Liver (tissue), 9 donors: ENCODE data around the gene ZNF768. TPM values are rescaled to one million over a fixed set of nuclear protein-coding genes. Genes with fewer than 3 reads are reported as not detected.
"Not testable (repeated sequence)": the region's sequence is repeated elsewhere in the genome, so short reads cannot be mapped to it uniquely, and the experiment has no call there.

Source experiments
- DNase-seq: peaks from one replicate; pipeline ENCODE4 v3.0.0-alpha.2; 2017; ENCODE audit warnings: low spot score
- H3K27ac ChIP-seq, 2 donors: one replicate each; pipeline ENCODE4 v1.7.0; 2013; ENCODE audit warnings: inconsistent platforms in 2 of 2, low read length in 2 of 2, control low read depth in 1 of 2, low read depth in 1 of 2, mild to moderate bottlenecking in 1 of 2
- H3K27me3 ChIP-seq, 4 donors: one replicate each; pipeline versions ENCODE4 v1.6.1 to v1.7.0; 2013; ENCODE audit warnings: low read length in 3 of 4, inconsistent platforms in 1 of 4, mild to moderate bottlenecking in 1 of 4, moderate library complexity in 1 of 4; ENCODE audit not compliant: control insufficient read depth in 4 of 4, insufficient read depth in 4 of 4
- H3K36me3 ChIP-seq, 4 donors: one replicate each; pipeline versions ENCODE4 v1.6.1 to v1.7.0; 2013; ENCODE audit warnings: low read length in 3 of 4, mild to moderate bottlenecking in 3 of 4, low read depth in 1 of 4, moderate library complexity in 1 of 4; ENCODE audit not compliant: control insufficient read depth in 4 of 4, insufficient read depth in 3 of 4
- H3K4me1 ChIP-seq, 4 donors: one replicate each; pipeline versions ENCODE4 v1.6.1 to v1.7.0; 2013; ENCODE audit warnings: low read length in 3 of 4, mild to moderate bottlenecking in 3 of 4, moderate library complexity in 1 of 4; ENCODE audit not compliant: control insufficient read depth in 4 of 4, insufficient read depth in 4 of 4
- H3K4me3 ChIP-seq, 3 donors: one replicate each; pipeline versions ENCODE4 v1.6.1 to v1.7.0; 2013; ENCODE audit warnings: low read length in 3 of 3, control low read depth in 1 of 3, low read depth in 1 of 3, mild to moderate bottlenecking in 1 of 3
- H3K9ac ChIP-seq, 2 donors: one replicate each; pipeline ENCODE4 v1.7.0; 2013; ENCODE audit warnings: low read length in 2 of 2, mild to moderate bottlenecking in 2 of 2, moderate library complexity in 2 of 2, control low read depth in 1 of 2, low read depth in 1 of 2
- H3K9me3 ChIP-seq, 4 donors: one replicate each; pipeline versions ENCODE4 v1.6.1 to v1.7.0; 2013; ENCODE audit warnings: low read length in 3 of 4; ENCODE audit not compliant: control insufficient read depth in 4 of 4
- ATF3 ChIP-seq: IDR thresholded peaks from 2 replicates; pipeline ENCODE4 v1.6.1; 2016; ENCODE audit warnings: antibody characterized with exemption
- CTCF ChIP-seq: fragments of 150-350 bp; IDR thresholded peaks from 2 replicates; pipeline ENCODE4 v1.5.1; 2017; ENCODE audit warnings: improper control_type of control experiment, low read depth, low read length; ENCODE audit not compliant: missing input control
- HNF4A ChIP-seq, 2 donors: conservative IDR thresholded peaks; 2 replicates each; pipeline ENCODE4 v1.6.1; 2016; ENCODE audit warnings: antibody characterized with exemption in 2 of 2, mild to moderate bottlenecking in 2 of 2
- HNF4G ChIP-seq: IDR thresholded peaks from 2 replicates; pipeline ENCODE4 v1.6.1; 2016; ENCODE audit warnings: antibody characterized with exemption
- RAD21 ChIP-seq, 2 donors: IDR thresholded peaks; 2 replicates each; pipeline ENCODE4 v1.6.1; 2016; ENCODE audit warnings: antibody characterized with exemption in 2 of 2, mild to moderate bottlenecking in 2 of 2
- RXRA ChIP-seq, 2 donors: IDR thresholded peaks; 2 replicates each; pipeline ENCODE4 v1.6.1; 2017 to 2018; ENCODE audit warnings: antibody characterized with exemption in 2 of 2, mild to moderate bottlenecking in 1 of 2
- ZBTB33 ChIP-seq: IDR thresholded peaks from 2 replicates; pipeline ENCODE4 v1.6.1; 2016; ENCODE audit warnings: antibody characterized with exemption
- WGBS: extraction: QIAGEN DNeasy Blood & Tissue Kit; methylation state at CpG from one replicate; pipeline ENCODE4 v1.1.7; 2013; 5-methylcytosine and 5-hydroxymethylcytosine counted together
- polyA plus RNA-seq, 2 donors: library from polyadenylated mRNA; stranded (reverse) in 1 of 2; unstranded in 1 of 2; fragments of 200-250 nt in 1 of 2; fragments of >200 nt in 1 of 2; fragmentation: Nextera tagmentation in 1 of 2; extraction: Ambion mirVana in 1 of 2; gene quantifications; one replicate each; pipeline versions ENCODE4 v1.2.1 to v1.2.3, GENCODE V29; 2013 to 2015
- total RNA-seq, 2 donors: library from RNA; depleted of rRNA; stranded (reverse); fragments of >200 nt; gene quantifications; one replicate each; pipeline ENCODE4 v1.2.3, GENCODE V29; 2014
- TF ChIP-seq, protein P1 (sequence below): IDR thresholded peaks from 2 replicates; pipeline ENCODE4 v1.6.1; 2016; ENCODE audit warnings: antibody characterized with exemption
- donor health status: healthy.
- donor health status: healthy.
- donor health status: healthy.
- donor health status: healthy.
- donor health status: healthy.

ZNF768 gene
- total and polyA plus RNA-seq, 4 donors, result 2.2 to 16.9 (median 10.9) TPM

- WGBS, result 91% methylated on average over 13 of the region's 13 CpGs
- H3K9me3 ChIP-seq, H3K4me3 ChIP-seq, H3K27me3 ChIP-seq, H3K27ac ChIP-seq, H3K36me3 ChIP-seq, DNase-seq, H3K9ac ChIP-seq: not testable (repeated sequence)
- peaks cover 0 to 13% (median 5%) of the 10 kb centered on the region in 4 donors for H3K4me1 ChIP-seq
Measured at GRCh38 chr16:30539986-30540526, 13.7 kb upstream of the ZNF768 start.

DNA sequence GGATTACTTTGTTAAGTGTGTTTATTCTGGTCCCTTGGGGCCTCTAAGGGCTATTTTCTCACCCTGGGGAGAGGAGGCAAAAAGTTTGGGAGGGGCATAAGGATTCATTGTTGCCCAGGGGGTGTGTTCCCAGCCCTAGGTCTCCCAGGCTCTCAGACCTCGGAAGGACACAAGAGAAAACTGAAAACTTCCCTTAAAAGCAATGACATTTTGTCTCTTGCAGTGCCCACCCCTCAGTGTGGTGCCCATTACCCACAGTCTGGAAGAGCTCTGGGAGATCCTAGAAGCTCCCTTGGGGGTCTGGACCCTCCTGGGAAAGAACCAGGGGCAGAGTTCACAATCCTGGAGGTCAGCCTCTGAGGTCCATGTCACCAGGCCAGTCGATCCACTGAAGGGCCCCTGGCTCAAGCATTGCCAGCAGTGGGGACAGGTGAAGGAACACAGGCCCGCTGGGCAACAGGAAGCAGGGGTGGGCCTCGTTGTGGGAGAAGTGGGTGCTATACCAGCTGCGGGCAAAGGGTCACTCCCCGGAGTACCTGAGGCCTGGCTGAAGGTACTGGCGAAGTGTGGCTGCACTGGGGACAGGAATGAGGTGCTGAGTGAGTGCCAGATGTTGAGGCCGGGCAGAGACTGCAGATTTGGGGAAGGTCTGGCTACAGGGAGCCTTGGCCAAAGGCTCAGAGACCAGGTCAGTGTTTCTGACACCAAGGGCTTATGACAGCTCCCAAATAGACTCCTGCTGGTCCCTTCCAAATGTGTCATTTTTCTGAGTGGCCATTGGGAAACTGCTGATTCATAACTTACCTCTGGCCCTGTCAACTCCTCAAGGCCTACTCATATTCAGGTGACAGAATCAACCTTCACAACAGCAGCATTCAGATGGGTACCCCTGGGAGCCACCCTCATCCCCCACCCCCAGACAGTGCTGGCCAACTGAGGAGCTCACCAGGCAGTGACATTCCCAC is 12.9 kb upstream of the ZNF768 start:
- no peak overlapping the region for H3K27ac ChIP-seq
- no peak for DNase-seq
- H3K4me3 ChIP-seq, result no peak overlapping the region
- 82% methylated on average over 8 of the region's 8 CpGs for WGBS
- TF ChIP-seq HNF4G, result no peak
- peaks cover 0 to 13% (median 5%) of the 10 kb centered on the region in 4 donors for H3K4me1 ChIP-seq
- H3K9me3 ChIP-seq, result no peaks in the 10 kb centered on the region
- H3K27me3 ChIP-seq, result no peaks in the 10 kb centered on the region
- no peak overlapping the region for H3K9ac ChIP-seq
- H3K36me3 ChIP-seq, result no peaks in the 10 kb centered on the region

DNA sequence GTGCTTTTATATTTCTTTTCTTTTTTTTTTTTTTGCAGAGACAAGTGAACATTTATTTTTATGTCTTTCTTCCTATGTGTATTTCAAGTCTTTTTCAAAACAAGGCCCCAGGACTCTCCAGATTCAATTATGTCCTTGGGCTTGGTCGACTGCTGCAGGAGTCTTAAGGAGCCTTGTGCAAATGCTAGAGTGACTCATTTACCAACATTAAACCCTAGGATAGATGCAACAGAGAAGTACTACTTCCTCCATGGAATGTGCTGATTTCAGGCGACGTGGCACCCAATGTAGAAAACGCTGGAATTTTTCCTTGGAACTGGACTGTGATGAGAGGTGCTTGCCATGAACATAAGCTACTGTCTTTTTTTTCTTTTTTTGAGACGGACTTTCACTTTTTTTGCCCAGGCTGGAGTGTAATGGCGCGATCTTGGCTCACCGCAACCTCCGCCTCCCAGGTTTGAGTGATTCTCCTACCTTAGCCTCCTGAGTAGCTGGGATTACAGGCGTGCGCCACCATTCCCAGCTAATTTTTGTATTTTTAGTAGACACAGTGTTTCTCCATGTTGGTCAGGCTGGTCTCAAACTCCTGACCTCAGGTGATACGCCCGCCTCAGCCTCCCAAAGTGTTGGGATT is 10.1 kb upstream of the ZNF768 start:
- WGBS, result 95% methylated on average over 13 of the region's 13 CpGs
- not testable (repeated sequence) for H3K4me3 ChIP-seq, H3K9ac ChIP-seq

DNA sequence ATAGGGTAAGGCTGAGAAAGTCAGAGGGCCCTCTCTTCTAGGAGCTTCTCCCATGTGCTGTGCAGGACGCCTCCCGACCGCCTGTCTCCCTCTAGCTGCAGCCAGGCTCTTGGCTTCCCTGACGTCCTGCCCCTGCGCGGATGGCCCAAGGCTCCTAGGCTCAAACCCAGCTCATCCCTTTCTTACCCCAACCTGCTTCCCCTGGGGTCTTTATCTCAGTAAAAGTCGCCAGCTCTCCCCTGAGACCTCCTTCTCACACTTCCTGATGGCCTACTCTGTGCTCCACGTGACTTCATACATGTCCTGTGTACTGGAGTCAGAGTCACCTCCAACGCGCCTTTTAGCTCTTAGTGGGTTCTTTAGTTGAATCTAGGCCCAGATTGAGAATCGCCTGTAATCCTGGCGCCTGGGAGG is 9.4 kb upstream of the ZNF768 start:
- Histone ChIP-seq H3K36me3 (peaks cover 0 to 6% (median 1%) of the 10 kb centered on the region in 4 donors), H3K27ac (peak overlapping the region; percentile 86 to 99), H3K4me3 (peak overlapping the region; percentile 65 to 94 (median 81)), H3K27me3 (no peaks in the 10 kb centered on the region), H3K9ac (peak overlapping the region; percentile 70 to 76), H3K9me3 (no peaks in the 10 kb centered on the region), H3K4me1 (peaks cover 6 to 29% (median 18%) of the 10 kb centered on the region in 4 donors)
- TF ChIP-seq ZBTB33, result no peak
- TF ChIP-seq, protein P1, sequence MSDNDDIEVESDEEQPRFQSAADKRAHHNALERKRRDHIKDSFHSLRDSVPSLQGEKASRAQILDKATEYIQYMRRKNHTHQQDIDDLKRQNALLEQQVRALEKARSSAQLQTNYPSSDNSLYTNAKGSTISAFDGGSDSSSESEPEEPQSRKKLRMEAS, result peak; percentile 98
- TF ChIP-seq HNF4A (conservative IDR thresholded peaks at IDR 0.05), result peak in 1 of 2 donors; percentile 7
- peak in 1 of 2 donors; percentile 5 for TF ChIP-seq RXRA (IDR thresholded peaks at IDR 0.05)
- peak; percentile 69 for TF ChIP-seq CTCF
- TF ChIP-seq ATF3, result no peak
- TF ChIP-seq RAD21 (IDR thresholded peaks at IDR 0.05), result peak; percentile 81 to 83
- DNase-seq, result peak; percentile 71
- 28% methylated on average over 12 of the region's 12 CpGs for WGBS

More for the DNA sequence above, 10.1 kb upstream of the ZNF768 start:
- H3K27ac ChIP-seq, H3K27me3 ChIP-seq, H3K9me3 ChIP-seq, H3K36me3 ChIP-seq, DNase-seq: not testable (repeated sequence)
- peaks cover 3 to 27% (median 12%) of the 10 kb centered on the region in 4 donors for H3K4me1 ChIP-seq
